GM18502 (cell line): ENCODE results near the gene HES5.

Source experiments
- ATAC-seq: cut with Tn5 transposase; IDR thresholded peaks from one replicate; pipeline ENCODE4 v1.9.1; 2021; ENCODE audit warnings: mild to moderate bottlenecking; ENCODE audit not compliant: unreplicated experiment, poor library complexity

HES5 gene

GRCh38 chr1:2486558-2486957 is 43.5 kb downstream of the HES5 start:
- ATAC-seq = no peak

DNA sequence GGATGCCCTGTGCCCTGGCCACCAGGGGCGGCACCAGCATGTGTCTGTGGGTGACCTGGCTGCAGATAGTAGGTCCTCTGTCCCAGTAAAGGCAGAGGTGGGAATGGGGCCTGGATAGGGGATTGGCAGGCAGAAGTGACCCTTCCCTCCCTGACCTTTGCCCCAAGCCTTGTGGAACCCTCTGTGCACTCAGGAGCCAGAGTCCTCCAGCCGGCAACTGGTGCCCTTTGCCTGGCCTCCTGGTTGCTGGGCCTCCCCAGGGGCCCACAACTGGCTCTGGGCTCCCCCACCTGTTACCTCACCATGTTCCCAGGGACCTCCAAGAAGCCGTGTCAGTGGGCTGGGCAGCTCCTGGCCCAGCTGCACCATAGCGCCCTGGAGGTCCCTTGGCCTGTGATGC is 44.0 kb downstream of the HES5 start:
- ATAC-seq = no peak

DNA sequence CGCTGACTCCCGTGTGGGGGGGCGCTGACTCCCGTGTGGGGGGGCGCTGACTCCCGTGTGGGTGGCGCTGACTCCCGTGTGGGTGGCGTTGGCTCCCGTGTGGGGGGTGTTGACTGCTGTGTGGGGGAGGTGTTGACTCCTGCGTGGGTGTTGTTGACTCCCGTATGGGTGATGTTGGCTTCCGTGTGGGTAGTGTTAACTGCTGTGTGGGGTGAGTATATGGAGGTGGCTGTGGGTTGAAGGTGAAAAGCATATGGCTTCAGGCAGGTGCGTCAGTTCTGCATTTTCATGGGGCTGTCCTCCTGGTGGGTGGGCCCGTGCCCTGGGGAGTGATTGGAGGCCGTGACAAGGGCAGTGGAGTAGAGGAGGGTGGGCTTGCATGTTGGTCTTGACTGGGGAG is 46.1 kb downstream of the HES5 start:
- ATAC-seq = no peak

GRCh38 chr1:2483026-2483425 is 47.0 kb downstream of the HES5 start:
- no peak for ATAC-seq

DNA sequence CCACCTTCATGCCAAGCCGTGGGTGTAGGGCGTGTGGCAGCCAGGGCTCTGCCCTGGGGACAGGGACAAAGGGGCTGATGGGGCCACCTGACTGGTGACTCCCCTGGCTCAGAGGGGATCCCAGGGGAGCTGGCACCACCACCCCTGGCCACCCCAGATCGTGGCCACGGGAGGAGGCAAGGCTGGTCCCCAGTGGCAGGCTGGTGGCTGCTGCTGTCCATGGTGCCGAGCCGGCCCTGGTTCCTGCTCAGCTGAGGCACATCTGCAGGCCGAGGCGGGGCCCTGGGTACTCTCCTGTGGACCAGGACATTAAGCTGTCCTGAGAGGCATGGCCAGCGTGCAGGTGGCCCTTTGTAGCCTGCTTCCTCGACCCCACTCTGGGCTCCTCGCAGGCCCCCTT is 47.5 kb downstream of the HES5 start:
- no peak for ATAC-seq

DNA sequence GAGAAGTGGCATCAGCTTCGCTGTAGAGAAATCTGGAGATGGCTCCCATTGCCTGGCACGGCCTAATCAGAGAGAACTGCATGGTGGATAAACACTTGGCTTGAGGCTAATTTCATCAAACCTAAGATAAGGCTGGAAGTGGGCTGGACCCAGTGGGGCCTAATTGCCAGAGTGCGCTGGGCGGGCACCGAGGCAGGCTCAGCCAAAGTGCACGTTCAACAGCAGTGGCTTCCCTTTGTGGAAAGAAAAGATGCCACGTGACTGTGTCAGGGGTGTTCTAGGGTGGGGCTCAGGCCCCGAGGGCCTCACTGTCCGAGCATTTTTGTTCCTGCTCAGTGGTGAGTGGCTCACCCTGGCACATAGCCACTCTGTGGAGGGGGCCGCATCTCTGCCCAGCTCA is 48.2 kb downstream of the HES5 start:
- ATAC-seq = no peak

DNA sequence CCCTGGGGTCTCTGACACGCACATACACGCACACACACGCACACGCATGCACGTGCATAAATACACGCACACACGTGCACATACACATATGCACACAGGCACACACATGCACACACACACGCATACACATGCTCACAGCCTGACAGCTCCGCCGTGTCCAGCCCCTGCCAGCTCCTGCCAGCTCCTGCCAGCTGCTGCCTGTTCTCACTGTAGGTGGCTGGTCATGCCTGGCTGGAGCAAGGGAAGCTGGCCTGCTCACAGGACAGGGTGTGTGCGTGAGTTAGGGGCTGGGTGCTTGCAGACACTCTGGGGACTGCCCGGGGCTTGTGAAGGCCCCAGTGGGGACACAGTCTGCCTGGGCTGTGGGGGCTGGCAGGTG is 49.1 kb downstream of the HES5 start:
- no peak for ATAC-seq

GRCh38 chr1:2480236-2480985 is 49.7 kb downstream of the HES5 start:
- no peak for ATAC-seq

- ATAC-seq = no peak
Observed at GRCh38 chr1:2479618-2480017, 50.4 kb downstream of the HES5 start.

DNA sequence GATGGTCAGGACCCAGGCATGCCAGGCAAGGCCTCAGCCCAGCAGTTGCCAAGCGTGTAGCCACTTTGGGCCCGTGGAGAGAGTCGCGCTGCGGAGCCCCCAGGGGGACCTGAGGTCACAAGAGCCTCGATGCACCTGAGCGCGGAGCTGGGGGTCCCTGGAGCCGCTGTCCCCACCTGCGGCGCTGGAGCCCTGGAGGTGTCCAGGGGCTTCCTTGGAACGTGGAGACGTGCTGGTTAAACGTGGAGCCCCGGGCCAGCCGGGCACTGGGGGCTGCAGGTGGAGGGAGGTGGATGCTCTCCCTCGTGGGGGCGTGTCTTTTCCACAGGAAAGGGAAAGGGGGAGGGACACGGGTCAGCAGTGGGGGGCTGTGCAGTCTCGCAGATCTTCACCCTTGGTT is 50.9 kb downstream of the HES5 start:
- no peak for ATAC-seq
